ENCODE measurements around the gene SDR9C7. TPM values are rescaled to one million over a fixed set of nuclear protein-coding genes. Genes with fewer than 3 reads are reported as not detected.
"Not testable (repeated sequence)": the region's sequence is repeated elsewhere in the genome, so short reads cannot be mapped to it uniquely, and the experiment has no call there.

The SDR9C7 gene
- 0.22 and 0.26 TPM in 2 replicates for total RNA-seq (ENCODE audit: low replicate concordance)
- long read RNA-seq: 0 reads

GRCh38 chr12:56933826-56934625, at the start of gene SDR9C7:
Gene SDR9C7 (minus strand): TSS chr12:56934408. CDS start chr12:56934261, 147 bp downstream.
- peak; percentile 27 for DNase-seq (ENCODE audit: extremely low spot score, unreplicated experiment)
- no peak within 1 kb of the TSS for H3K4me3 Mint-ChIP-seq
- no peak for TF ChIP-seq CTCF (conservative IDR thresholded peaks at IDR 0.05)
- no peaks in the 10 kb centered on the region for H3K36me3 Mint-ChIP-seq
- H3K9me3 Mint-ChIP-seq: no peaks in the 10 kb centered on the region
- H3K4me1 Mint-ChIP-seq (ENCODE audit: unreplicated experiment): peaks cover 14% of the 10 kb centered on the region
- H3K27ac Mint-ChIP-seq: no peak within 1 kb of the TSS
- H3K27me3 Mint-ChIP-seq: no peaks in the 10 kb centered on the region

GRCh38 chr12:56983386-56983785, 49.2 kb upstream of the SDR9C7 start:
- Mint-ChIP-seq H3K36me3 (no peaks in the 10 kb centered on the region), H3K27me3 (peaks cover 3% of the 10 kb centered on the region), H3K27ac (no peak overlapping the region)

GRCh38 chr12:56982578-56983236, 48.5 kb upstream of the SDR9C7 start:
- H3K4me3 Mint-ChIP-seq; DNase-seq (ENCODE audit: extremely low spot score, unreplicated experiment); H3K27me3 Mint-ChIP-seq; H3K36me3 Mint-ChIP-seq; H3K27ac Mint-ChIP-seq; H3K4me1 Mint-ChIP-seq (ENCODE audit: unreplicated experiment); H3K9me3 Mint-ChIP-seq: not testable (repeated sequence)

More at GRCh38 chr12:56983386-56983785, 49.2 kb upstream of the SDR9C7 start:
- TF ChIP-seq CTCF (conservative IDR thresholded peaks at IDR 0.05): no peak
- Mint-ChIP-seq H3K9me3 (no peaks in the 10 kb centered on the region), H3K4me3 (no peak overlapping the region), H3K4me1 (ENCODE audit: unreplicated experiment) (peaks cover 4% of the 10 kb centered on the region)
- no peak for DNase-seq (ENCODE audit: extremely low spot score, unreplicated experiment)

- DNase-seq (ENCODE audit: extremely low spot score, unreplicated experiment): no peak
- H3K4me1 Mint-ChIP-seq (ENCODE audit: unreplicated experiment): no peaks in the 10 kb centered on the region
- H3K9me3 Mint-ChIP-seq: no peaks in the 10 kb centered on the region
- no peak overlapping the region for H3K4me3 Mint-ChIP-seq
- H3K27me3 Mint-ChIP-seq: no peaks in the 10 kb centered on the region
- H3K27ac Mint-ChIP-seq: no peak overlapping the region
- H3K36me3 Mint-ChIP-seq: no peaks in the 10 kb centered on the region
- TF ChIP-seq CTCF (conservative IDR thresholded peaks at IDR 0.05): no peak
These were observed 46.8 kb upstream of the SDR9C7 start for GRCh38 chr12:56980941-56981530.

GRCh38 chr12:56980268-56980667, 46.1 kb upstream of the SDR9C7 start:
- Mint-ChIP-seq H3K4me1 (ENCODE audit: unreplicated experiment) (no peaks in the 10 kb centered on the region), H3K9me3 (no peaks in the 10 kb centered on the region), H3K4me3 (no peak overlapping the region), H3K27me3 (no peaks in the 10 kb centered on the region), H3K36me3 (no peaks in the 10 kb centered on the region), H3K27ac (no peak overlapping the region)
- TF ChIP-seq CTCF (conservative IDR thresholded peaks at IDR 0.05): no peak
- no peak for DNase-seq (ENCODE audit: extremely low spot score, unreplicated experiment)

- H3K4me3 Mint-ChIP-seq: no peak overlapping the region
- no peak for DNase-seq (ENCODE audit: extremely low spot score, unreplicated experiment)
- TF ChIP-seq CTCF (conservative IDR thresholded peaks at IDR 0.05): no peak
- no peaks in the 10 kb centered on the region for H3K36me3 Mint-ChIP-seq
- H3K27me3 Mint-ChIP-seq: no peaks in the 10 kb centered on the region
- H3K4me1 Mint-ChIP-seq (ENCODE audit: unreplicated experiment): no peaks in the 10 kb centered on the region
- H3K27ac Mint-ChIP-seq: no peak overlapping the region
- no peaks in the 10 kb centered on the region for H3K9me3 Mint-ChIP-seq
These were observed 45.4 kb upstream of the SDR9C7 start for GRCh38 chr12:56979628-56980027.

Measured in type B pancreatic cell (in vitro differentiated cells).